Stimulated activated memory B cell treated with anti-CD40 and anti-IgM and Interleukin-4, amounts not matched to agents 10 μg/mL and 1 μg/mL and 100 μg/mL, for 72 hours (primary cell): ENCODE measurements around the gene GOLM1.

Source experiments
- ATAC-seq: fragments of 150-1000 bp; cut with Tn5 transposase; 2 replicates; pipeline ENCODE4 v1.10.0; 2021
- H3K27ac Mint-ChIP-seq: one replicate; pipeline ENCODE4 v1.8.0; 2022; ENCODE audit warnings: mild to moderate bottlenecking, mixed read lengths
- H3K27me3 Mint-ChIP-seq: one replicate; pipeline ENCODE4 v1.8.0; 2022; ENCODE audit warnings: mixed read lengths
- H3K36me3 Mint-ChIP-seq: one replicate; pipeline ENCODE4 v1.8.0; 2022; ENCODE audit warnings: mixed read lengths
- H3K4me1 Mint-ChIP-seq: one replicate; pipeline ENCODE4 v1.8.0; 2022; ENCODE audit warnings: mixed read lengths
- H3K4me3 Mint-ChIP-seq: one replicate; pipeline ENCODE4 v1.8.0; 2022; ENCODE audit warnings: mild to moderate bottlenecking, moderate library complexity, mixed read lengths
- H3K9me3 Mint-ChIP-seq: one replicate; pipeline ENCODE4 v1.8.0; 2022; ENCODE audit warnings: mixed read lengths

GOLM1 gene

DNA sequence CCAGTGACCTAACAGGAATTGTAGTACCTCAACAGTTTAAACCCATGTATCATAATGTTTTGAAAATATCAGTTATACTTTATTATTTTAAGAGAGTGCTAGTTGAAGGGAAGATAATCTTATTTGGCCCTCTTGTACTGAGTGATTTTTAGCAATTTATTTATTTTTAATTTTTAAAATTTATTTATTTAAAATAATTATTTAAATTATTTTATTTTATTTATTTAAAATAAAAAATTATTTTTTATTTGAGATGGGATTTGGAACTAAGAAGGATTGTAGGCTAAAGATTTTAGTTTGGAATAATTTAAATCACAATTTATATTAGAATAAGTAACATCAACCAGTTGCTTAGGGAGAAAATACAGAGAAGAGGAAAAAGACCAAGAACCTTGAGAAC, 104.3 kb downstream of the GOLM1 start:
- Mint-ChIP-seq H3K9me3 (peaks cover 7% of the 10 kb centered on the region), H3K4me3 (no peak overlapping the region), H3K4me1 (peaks cover 5% of the 10 kb centered on the region), H3K27ac (no peak overlapping the region), H3K36me3 (peaks cover 55% of the 10 kb centered on the region), H3K27me3 (no peaks in the 10 kb centered on the region)
- no peak for ATAC-seq

- peaks cover 5% of the 10 kb centered on the region for H3K4me1 Mint-ChIP-seq
- no peak overlapping the region for H3K4me3 Mint-ChIP-seq
- peaks cover 61% of the 10 kb centered on the region for H3K36me3 Mint-ChIP-seq
- ATAC-seq: no peak
- no peak overlapping the region for H3K27ac Mint-ChIP-seq
- peaks cover 7% of the 10 kb centered on the region for H3K9me3 Mint-ChIP-seq
- H3K27me3 Mint-ChIP-seq: no peaks in the 10 kb centered on the region
Measured at GRCh38 chr9:85994191-85994590, 105.2 kb downstream of the GOLM1 start.

DNA sequence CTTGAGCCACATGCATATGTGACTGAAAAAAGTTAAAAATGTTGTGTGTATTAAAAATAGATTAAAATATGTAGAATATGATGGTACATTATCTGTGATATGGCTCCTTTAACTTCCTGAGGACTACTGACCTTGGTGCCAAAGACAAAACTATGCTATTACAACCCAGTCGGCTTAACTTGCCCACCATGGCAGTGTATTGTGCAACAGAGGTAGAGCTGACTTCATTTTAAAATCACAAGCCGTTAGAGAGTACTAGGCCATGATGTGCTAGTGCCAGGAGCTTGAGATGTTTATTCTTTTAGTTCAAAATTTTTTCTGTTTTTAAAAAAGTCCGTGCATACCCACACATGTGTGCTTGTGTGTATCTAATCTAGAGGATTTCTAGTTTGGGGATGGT, 112.1 kb downstream of the GOLM1 start:
- Mint-ChIP-seq H3K27ac (no peak overlapping the region), H3K27me3 (no peaks in the 10 kb centered on the region), H3K4me1 (no peaks in the 10 kb centered on the region), H3K9me3 (peaks cover 4% of the 10 kb centered on the region), H3K36me3 (peaks cover 90% of the 10 kb centered on the region), H3K4me3 (no peak overlapping the region)
- ATAC-seq: no peak

- ATAC-seq: no peak
- peaks cover 94% of the 10 kb centered on the region for H3K36me3 Mint-ChIP-seq
- no peaks in the 10 kb centered on the region for H3K4me1 Mint-ChIP-seq
- no peaks in the 10 kb centered on the region for H3K9me3 Mint-ChIP-seq
- no peak overlapping the region for H3K4me3 Mint-ChIP-seq
- no peaks in the 10 kb centered on the region for H3K27me3 Mint-ChIP-seq
- H3K27ac Mint-ChIP-seq: no peak overlapping the region
Measured at GRCh38 chr9:85984457-85984856, 114.9 kb downstream of the GOLM1 start.

DNA sequence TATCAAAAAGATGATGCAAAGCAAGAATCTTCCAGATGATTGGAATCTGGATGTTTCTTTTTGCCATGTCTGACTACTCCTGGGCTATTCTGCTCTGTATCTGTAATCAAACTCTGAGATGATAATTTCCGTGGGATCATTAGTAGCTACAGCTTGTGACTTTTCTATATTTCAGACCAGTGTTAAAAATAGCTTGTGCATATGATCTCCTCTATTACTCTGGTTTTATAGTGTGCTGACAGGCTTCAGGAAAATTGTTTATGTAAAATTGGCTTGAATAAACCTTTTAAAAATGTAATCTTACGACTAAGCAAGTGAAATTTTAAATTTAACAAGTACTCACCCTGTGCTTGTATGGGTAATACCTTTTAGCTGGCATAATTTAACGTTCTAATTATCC, 118.0 kb downstream of the GOLM1 start:
- Mint-ChIP-seq H3K27ac (no peak overlapping the region), H3K9me3 (no peaks in the 10 kb centered on the region), H3K4me3 (no peak overlapping the region), H3K4me1 (no peaks in the 10 kb centered on the region), H3K36me3 (peaks cover 89% of the 10 kb centered on the region), H3K27me3 (no peaks in the 10 kb centered on the region)
- ATAC-seq: no peak

- Mint-ChIP-seq H3K4me3 (no peak overlapping the region), H3K27ac (no peak overlapping the region), H3K36me3 (peaks cover 67% of the 10 kb centered on the region), H3K4me1 (no peaks in the 10 kb centered on the region), H3K9me3 (no peaks in the 10 kb centered on the region), H3K27me3 (no peaks in the 10 kb centered on the region)
- no peak for ATAC-seq
Measured at GRCh38 chr9:85978496-85978895, 120.9 kb downstream of the GOLM1 start.
